Caco-2 (cell line): ENCODE results near the gene ASF1B. TPM values are rescaled to one million over a fixed set of nuclear protein-coding genes. Genes with fewer than 3 reads are reported as not detected.

Source experiments
- BruUV-seq: library from RNA; stranded (reverse); fragments of 400-500 nt; replicated peaks from 2 replicates; lab custom pipeline; 2021; lab: Mats Ljungman, UMichigan
- CTCF ChIA-PET: fragments of 300-600 bp; sonication (Branson Sonifier 250); formaldehyde crosslinking; loops from one replicate; lab custom pipeline; 2022; ENCODE audit warnings: antibody characterized with exemption; lab: Charles Lee
- POLR2A ChIA-PET: fragments of 300-600 bp; sonication (Branson Sonifier 250); formaldehyde crosslinking; loops from one replicate; lab custom pipeline; 2022; ENCODE audit warnings: antibody characterized with exemption; lab: Charles Lee
- DNase-seq, 2 experiments: peaks; one replicate each; pipeline versions ENCODE4 v3.0.0 to v3.0.0-alpha.2; 2020 to 2022
- H3K27me3 ChIP-seq: replicated peaks from 2 replicates; pipeline ENCODE4 v1.6.0; 2011; ENCODE audit warnings: low read length; ENCODE audit not compliant: control insufficient read depth, insufficient read depth
- H3K36me3 ChIP-seq: 2 replicates; pipeline ENCODE4 v1.5.1; 2011; ENCODE audit warnings: low read length; ENCODE audit not compliant: control insufficient read depth, insufficient read depth
- H3K4me1 ChIP-seq: fragments of 250-450 bp; sonication (Bioruptor Pico); 2 replicates; pipeline ENCODE4 v1.5.1; 2020; ENCODE audit warnings: mild to moderate bottlenecking
- H3K4me3 ChIP-seq: 2 replicates; pipeline ENCODE4 v1.5.1; 2011; ENCODE audit warnings: low read depth, mild to moderate bottlenecking, control low read depth, low read length
- H3K9me3 ChIP-seq: fragments of 250-450 bp; sonication (Bioruptor Pico); 2 replicates; pipeline ENCODE4 v1.5.1; 2020; ENCODE audit warnings: mild to moderate bottlenecking, moderate library complexity
- H3K27ac Mint-ChIP-seq: one replicate; pipeline ENCODE4 v1.8.0; 2022; ENCODE audit warnings: mixed read lengths; ENCODE audit not compliant: unreplicated experiment
- H3K27me3 Mint-ChIP-seq: one replicate; pipeline ENCODE4 v1.8.0; 2022; ENCODE audit warnings: mixed read lengths; ENCODE audit not compliant: insufficient read depth, unreplicated experiment
- H3K36me3 Mint-ChIP-seq: one replicate; pipeline ENCODE4 v1.8.0; 2022; ENCODE audit warnings: mild to moderate bottlenecking, mixed read lengths; ENCODE audit not compliant: insufficient read depth, unreplicated experiment
- H3K4me1 Mint-ChIP-seq: one replicate; pipeline ENCODE4 v1.8.0; 2022; ENCODE audit warnings: low read depth, mixed read lengths; ENCODE audit not compliant: unreplicated experiment
- H3K4me3 Mint-ChIP-seq: one replicate; pipeline ENCODE4 v1.8.0; 2022; ENCODE audit warnings: mild to moderate bottlenecking, moderate library complexity, mixed read lengths; ENCODE audit not compliant: unreplicated experiment
- H3K9me3 Mint-ChIP-seq: one replicate; pipeline ENCODE4 v1.8.0; 2022; ENCODE audit warnings: mixed read lengths; ENCODE audit not compliant: unreplicated experiment
- intact Hi-C: fragments of 100-400 bp; cut with micrococcal nuclease; formaldehyde crosslinking; loops from one replicate; pipeline ENCODE4 v1.10.0; 2022; ENCODE audit not compliant: unreplicated experiment
- total RNA-seq: library from RNA; stranded (reverse); gene quantifications from 2 replicates; pipeline ENCODE4 v1.2.3, GENCODE V29; 2022
- TF ChIP-seq, protein P1 (sequence below), 2 experiments: fragments of 200-600 bp in 1 of 2; IDR thresholded peaks; 1 replicate in 1 of 2; 2 replicates in 1 of 2; pipeline versions ENCODE4 v1.5.1 to v1.8.0; 2011 to 2022; ENCODE audit warnings: antibody characterized with exemption in 1 of 2, control low read depth in 1 of 2, inconsistent platforms in 1 of 2, low read depth in 1 of 2, low read length in 1 of 2, mild to moderate bottlenecking in 1 of 2, moderate library complexity in 1 of 2; ENCODE audit not compliant: insufficient read depth in 1 of 2, severe bottlenecking in 1 of 2, unreplicated experiment in 1 of 2

Gene ASF1B
- total RNA-seq, 1 experiment from 2014 or later: 40.2 TPM

DNA sequence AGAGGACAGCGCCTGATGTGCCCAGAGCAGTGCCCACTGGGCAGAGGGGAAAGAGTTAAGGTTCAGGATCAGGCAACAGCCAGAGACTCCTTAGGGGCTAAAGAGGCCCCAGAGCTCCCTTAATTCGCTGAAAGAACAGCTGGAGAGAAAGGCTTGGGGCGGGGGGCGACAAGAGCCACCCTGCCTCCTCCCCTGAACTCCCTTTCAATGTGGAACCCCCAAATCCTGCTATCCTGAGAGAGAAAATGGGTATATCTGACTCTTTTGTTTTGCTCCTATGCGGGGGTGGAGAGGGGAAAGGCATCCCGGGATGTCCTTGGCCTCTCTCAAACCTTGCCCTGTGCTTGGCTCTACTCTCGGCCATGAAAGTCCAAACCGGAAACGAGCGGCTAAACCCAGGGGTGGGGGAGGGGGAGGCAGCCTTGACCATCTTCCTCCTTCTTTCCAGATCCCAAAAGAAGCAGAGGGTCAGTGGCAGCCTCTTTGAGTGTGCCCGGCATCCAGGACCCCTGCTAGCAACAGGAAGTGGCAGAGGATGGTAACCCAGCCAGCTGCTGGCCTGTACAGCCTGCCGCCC lies 23.5 kb downstream of the ASF1B start:
- H3K4me3 Mint-ChIP-seq: no peak overlapping the region
- no peak for DNase-seq
- H3K27me3 ChIP-seq: no peaks in the 10 kb centered on the region
- TF ChIP-seq, protein P1, sequence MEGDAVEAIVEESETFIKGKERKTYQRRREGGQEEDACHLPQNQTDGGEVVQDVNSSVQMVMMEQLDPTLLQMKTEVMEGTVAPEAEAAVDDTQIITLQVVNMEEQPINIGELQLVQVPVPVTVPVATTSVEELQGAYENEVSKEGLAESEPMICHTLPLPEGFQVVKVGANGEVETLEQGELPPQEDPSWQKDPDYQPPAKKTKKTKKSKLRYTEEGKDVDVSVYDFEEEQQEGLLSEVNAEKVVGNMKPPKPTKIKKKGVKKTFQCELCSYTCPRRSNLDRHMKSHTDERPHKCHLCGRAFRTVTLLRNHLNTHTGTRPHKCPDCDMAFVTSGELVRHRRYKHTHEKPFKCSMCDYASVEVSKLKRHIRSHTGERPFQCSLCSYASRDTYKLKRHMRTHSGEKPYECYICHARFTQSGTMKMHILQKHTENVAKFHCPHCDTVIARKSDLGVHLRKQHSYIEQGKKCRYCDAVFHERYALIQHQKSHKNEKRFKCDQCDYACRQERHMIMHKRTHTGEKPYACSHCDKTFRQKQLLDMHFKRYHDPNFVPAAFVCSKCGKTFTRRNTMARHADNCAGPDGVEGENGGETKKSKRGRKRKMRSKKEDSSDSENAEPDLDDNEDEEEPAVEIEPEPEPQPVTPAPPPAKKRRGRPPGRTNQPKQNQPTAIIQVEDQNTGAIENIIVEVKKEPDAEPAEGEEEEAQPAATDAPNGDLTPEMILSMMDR (IDR thresholded peaks at IDR 0.05; ENCODE audit: insufficient read depth in 1 of 2, low read depth in 1 of 2, low read length in 1 of 2, severe bottlenecking in 1 of 2, unreplicated experiment in 1 of 2): no peak
- H3K9me3 Mint-ChIP-seq: no peaks in the 10 kb centered on the region
- POLR2A ChIA-PET: no interaction called here
- no peak overlapping the region for H3K27ac Mint-ChIP-seq
- intact Hi-C loops: no loop called here
- H3K36me3 ChIP-seq: no peaks in the 10 kb centered on the region
- H3K4me1 Mint-ChIP-seq: no peaks in the 10 kb centered on the region
- H3K36me3 Mint-ChIP-seq: peaks cover 6% of the 10 kb centered on the region
- CTCF ChIA-PET: interaction anchor here (4.0 kb wide), 1 partner anchor 24 kb away, joined by 16 read pairs; the partner anchor contains the start of gene ASF1B
- H3K9me3 ChIP-seq: no peaks in the 10 kb centered on the region
- no peaks in the 10 kb centered on the region for H3K27me3 Mint-ChIP-seq
- BruUV-seq: no TSS peak
- no peaks in the 10 kb centered on the region for H3K4me1 ChIP-seq
- no peak overlapping the region for H3K4me3 ChIP-seq

DNA sequence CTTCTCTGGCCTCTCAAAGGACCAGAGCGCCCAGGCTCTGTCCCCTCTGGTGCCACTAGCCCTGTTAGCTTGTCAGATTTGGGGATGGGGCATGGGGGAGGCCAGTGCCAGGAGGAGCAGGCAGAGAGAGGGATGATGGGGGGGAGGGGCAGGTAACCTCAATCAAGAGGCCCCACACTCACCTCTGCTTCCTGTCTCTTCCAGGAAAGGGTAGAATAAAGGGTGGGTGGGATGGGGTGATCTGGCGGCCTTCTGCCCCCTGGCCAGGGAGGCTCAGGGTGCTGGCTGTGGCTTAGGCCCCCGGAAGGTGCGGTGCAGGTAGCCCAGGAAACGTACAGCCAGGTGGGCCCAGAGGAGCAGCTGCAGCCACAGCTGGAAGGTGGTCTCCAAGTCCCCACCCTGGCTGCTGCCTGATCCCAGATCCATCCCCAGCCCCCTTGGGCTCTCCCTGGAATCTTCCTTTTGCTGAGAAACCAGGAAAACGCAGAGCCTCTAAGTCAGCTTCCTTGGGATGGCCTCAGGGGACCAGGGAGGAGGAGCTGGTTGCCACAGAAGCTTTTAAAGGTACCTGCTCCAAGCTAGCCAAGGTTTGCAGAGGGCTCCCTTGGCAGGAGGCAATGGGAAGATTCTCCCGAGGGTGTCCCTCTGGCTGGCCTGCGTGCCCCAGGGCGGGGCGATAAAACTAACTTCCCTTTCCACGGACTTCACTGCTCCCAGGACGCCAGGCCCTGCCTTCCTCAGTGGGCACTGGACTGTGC lies 24.2 kb downstream of the ASF1B start:
- no peak for DNase-seq
- Mint-ChIP-seq H3K36me3 (no peaks in the 10 kb centered on the region), H3K27ac (no peak overlapping the region), H3K9me3 (no peaks in the 10 kb centered on the region), H3K27me3 (no peaks in the 10 kb centered on the region), H3K4me3 (no peak overlapping the region), H3K4me1 (no peaks in the 10 kb centered on the region)
- Histone ChIP-seq H3K36me3 (no peaks in the 10 kb centered on the region), H3K9me3 (no peaks in the 10 kb centered on the region), H3K4me1 (no peaks in the 10 kb centered on the region), H3K4me3 (no peak overlapping the region), H3K27me3 (no peaks in the 10 kb centered on the region)
- no TSS peak for BruUV-seq
- TF ChIP-seq, protein P1 (IDR thresholded peaks at IDR 0.05; ENCODE audit: insufficient read depth in 1 of 2, low read depth in 1 of 2, low read length in 1 of 2, severe bottlenecking in 1 of 2, unreplicated experiment in 1 of 2): no peak
- ChIA-PET POLR2A (interaction anchor here (0.6 kb wide), 1 partner anchor 31 kb away, joined by 5 read pairs; no protein-coding TSS in a partner anchor), CTCF (no interaction called here)
- intact Hi-C loops: no loop called here

DNA sequence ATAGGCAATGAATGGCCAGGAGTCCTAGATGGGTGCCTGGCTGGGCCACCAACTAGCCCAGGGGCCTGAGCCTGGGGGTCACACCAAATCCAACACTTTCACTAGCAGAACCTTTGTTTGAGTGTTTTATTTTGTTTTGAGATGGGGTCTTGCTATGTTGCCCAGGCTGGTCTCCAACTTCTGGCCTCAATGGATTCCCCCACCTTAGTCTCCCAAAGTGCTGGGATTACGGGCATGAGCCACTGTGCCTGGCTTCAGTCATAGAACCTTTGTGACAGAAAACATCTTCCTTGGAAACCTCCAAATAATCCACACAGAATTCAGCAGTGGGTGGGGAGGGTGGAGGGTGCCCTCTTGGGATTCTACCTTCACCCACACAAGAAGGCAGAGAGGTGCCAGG lies 24.9 kb downstream of the ASF1B start:
- no peak overlapping the region for H3K27ac Mint-ChIP-seq
- TF ChIP-seq, protein P1 (IDR thresholded peaks at IDR 0.05; ENCODE audit: insufficient read depth in 1 of 2, low read depth in 1 of 2, low read length in 1 of 2, severe bottlenecking in 1 of 2, unreplicated experiment in 1 of 2): no peak
- CTCF ChIA-PET: no interaction called here

More for the DNA sequence above, 24.9 kb downstream of the ASF1B start:
- no peaks in the 10 kb centered on the region for H3K9me3 ChIP-seq
- no peaks in the 10 kb centered on the region for H3K4me1 Mint-ChIP-seq
- no peak for DNase-seq
- POLR2A ChIA-PET: interaction anchor here (0.6 kb wide), 2 partner anchors 31 kb away, joined by 4 to 5 read pairs; no protein-coding TSS in a partner anchor
- intact Hi-C loops: no loop called here
- no peak overlapping the region for H3K4me3 Mint-ChIP-seq
- no peaks in the 10 kb centered on the region for H3K27me3 ChIP-seq
- BruUV-seq: no TSS peak
- H3K9me3 Mint-ChIP-seq: no peaks in the 10 kb centered on the region
- H3K36me3 Mint-ChIP-seq: no peaks in the 10 kb centered on the region
- H3K4me3 ChIP-seq: no peak overlapping the region
- H3K36me3 ChIP-seq: no peaks in the 10 kb centered on the region
- H3K4me1 ChIP-seq: no peaks in the 10 kb centered on the region
- H3K27me3 Mint-ChIP-seq: no peaks in the 10 kb centered on the region
